ENCODE results near the gene PKN3.
A peak's percentile ranks its signal among the peaks of the same experiment; 100 is the strongest.
"Not testable (repeated sequence)": the region's sequence is repeated elsewhere in the genome, so short reads cannot be mapped to it uniquely, and the experiment has no call there.

PKN3 gene

DNA sequence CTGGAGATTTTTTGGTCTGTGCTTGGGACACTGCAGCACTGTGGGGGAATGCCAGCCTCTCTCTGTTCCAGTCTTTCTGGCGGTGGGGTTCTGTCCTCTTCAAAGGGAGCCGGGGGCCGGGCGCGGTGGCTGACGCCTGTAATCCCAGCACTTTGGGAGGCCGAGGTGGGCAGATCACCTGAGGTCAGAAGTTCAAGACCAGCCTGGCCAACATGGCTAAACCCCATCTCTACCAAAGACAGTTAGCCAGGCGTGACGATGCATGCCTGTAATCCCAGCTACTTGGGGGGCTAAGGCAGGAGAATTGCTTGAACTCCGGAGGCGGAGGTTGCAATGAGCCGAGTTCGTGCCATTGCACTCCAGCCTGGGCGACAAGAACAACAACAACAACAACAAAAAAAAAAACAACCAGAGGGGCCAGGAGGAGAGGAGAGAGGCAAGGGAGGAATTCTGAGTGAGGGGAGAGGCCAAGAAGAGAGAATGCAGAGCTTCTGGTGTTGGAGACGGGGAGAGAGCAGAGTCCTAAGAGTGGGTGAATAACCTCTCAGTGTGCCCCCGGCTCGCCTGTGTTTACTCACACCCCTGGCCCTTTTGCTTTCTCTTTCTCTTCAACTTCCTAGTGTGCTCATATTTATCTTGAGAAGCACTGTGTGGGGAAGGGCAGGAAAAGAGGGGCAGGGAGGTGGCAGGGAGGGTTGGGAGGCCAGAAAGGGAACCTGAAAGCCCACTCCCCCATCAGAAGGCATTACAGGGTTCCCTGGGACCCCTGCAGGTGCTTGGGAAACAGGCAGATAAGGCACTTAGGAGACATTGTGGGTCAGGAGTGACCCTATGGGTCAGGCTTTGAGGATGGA, 16.4 kb upstream of the PKN3 start:
- peak overlapping the region; percentile 100 for H3K4me3 Mint-ChIP-seq
- DNase-seq, result peak; percentile 39

DNA sequence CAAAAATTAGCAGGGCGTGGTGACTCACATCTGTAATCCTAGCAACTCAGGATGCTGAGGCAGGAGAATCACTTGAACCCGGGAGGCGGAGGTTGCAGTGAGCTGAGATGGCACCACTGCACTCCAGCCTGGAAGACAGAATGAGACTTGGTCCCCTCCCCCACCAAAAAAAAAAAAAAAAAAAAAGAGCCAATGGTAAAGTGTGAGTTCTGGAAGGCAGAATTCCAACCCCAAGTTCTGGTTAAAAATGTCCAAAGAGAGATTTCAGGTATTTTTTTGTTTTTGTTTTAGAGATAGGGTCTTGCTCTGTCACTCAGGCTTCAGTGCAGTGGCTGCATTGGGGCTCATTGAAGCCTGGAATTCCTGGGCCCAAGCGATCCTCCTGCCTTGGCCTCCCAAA, 14.8 kb upstream of the PKN3 start:
- Mint-ChIP-seq H3K27me3 (no peaks in the 10 kb centered on the region), H3K36me3 (ENCODE audit: low read depth) (peaks cover 32% of the 10 kb centered on the region), H3K4me1 (peaks cover 64% of the 10 kb centered on the region), H3K9me3 (no peaks in the 10 kb centered on the region), H3K27ac (peak overlapping the region; percentile 92), H3K4me3 (peak overlapping the region; percentile 80)
- ATAC-seq (no peak), DNase-seq (no peak)

More for the DNA sequence above, 16.4 kb upstream of the PKN3 start:
- Mint-ChIP-seq H3K9me3 (no peaks in the 10 kb centered on the region), H3K4me1 (peaks cover 54% of the 10 kb centered on the region), H3K27me3 (no peaks in the 10 kb centered on the region), H3K36me3 (ENCODE audit: low read depth) (peaks cover 23% of the 10 kb centered on the region), H3K27ac (peak overlapping the region; percentile 99)
- ATAC-seq, result peak; percentile 27

DNA sequence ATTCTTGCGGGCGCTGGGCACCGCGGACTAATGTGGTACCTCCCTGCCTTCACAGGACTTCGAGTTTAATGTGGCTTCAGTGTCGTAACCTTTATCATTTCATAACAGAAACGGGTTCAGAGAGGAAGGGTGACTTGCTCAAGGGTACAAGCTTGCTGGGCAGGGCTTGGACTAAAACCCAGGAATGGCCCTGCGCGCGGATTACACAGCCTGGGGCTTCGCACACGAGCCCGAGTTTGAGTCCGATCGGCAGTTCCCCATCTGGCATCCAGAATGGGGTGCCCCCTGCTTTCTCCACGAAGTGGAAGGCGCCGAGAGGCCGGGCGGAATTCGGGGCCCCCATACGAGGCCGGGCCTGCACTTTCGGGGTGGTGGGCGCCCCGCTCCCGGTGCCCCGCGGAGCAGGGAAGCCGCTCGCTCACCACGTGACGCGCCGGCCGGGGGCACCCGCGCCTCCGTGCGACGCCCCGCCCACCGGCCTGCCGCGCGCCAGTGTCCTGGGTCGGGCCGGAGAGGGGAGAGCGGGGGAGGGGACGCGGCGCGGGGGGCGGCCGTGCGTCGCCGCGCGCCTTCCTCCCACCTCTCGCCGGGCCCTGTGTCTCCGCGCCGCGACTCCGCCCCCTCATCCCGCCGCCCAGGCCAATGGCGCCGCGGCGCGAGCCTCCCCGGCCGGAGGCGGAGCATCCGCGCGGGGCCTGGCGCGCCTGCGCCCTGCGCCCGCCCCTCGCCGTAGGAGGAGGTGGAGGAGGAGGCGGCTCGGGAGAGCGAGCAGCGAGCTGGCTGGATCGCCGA, 13.6 kb upstream of the PKN3 start, which contains the start of gene SET:
TSS of gene SET (plus strand) at position 722 of the 792 bp plus-strand sequence. CDS start 361 bp downstream, outside the sequence.
- H3K27ac Mint-ChIP-seq, result peak within 1 kb of the TSS; percentile 92
- H3K4me3 Mint-ChIP-seq, result peak within 1 kb of the TSS; percentile 91
- peaks cover 39% of the 10 kb centered on the region for H3K36me3 Mint-ChIP-seq (ENCODE audit: low read depth)
- DNase-seq (peak; percentile 97), ATAC-seq (peak; percentile 72)
- H3K4me1 Mint-ChIP-seq, result peaks cover 71% of the 10 kb centered on the region
- H3K27me3 Mint-ChIP-seq, result no peaks in the 10 kb centered on the region
- no peaks in the 10 kb centered on the region for H3K9me3 Mint-ChIP-seq

DNA sequence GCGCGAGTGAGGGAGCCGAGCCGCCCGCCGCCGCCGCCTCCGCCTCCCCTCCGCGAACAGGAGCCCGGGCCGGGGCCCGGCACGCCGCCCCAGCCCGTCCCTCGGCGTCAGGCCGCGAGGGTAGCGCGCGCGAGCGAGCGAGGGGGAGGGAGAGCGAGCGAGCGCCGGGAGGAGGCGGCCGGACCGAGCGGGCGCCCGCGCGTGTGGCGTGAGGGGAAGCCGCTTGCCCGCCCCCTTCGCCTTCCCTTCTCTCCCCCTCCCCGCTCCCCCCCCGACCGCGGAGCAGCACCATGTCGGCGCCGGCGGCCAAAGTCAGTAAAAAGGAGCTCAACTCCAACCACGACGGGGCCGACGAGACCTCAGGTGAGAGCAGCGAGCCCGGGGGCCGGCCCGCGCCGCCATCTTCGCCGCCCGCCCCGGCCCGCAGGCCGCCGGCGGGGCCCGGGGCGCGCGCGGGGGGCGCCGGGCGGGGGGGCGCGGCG, 13.0 kb upstream of the PKN3 start:
- Mint-ChIP-seq H3K36me3 (ENCODE audit: low read depth) (peaks cover 39% of the 10 kb centered on the region), H3K4me3 (peak overlapping the region; percentile 64), H3K4me1 (peaks cover 74% of the 10 kb centered on the region), H3K27ac (peak overlapping the region; percentile 49), H3K9me3 (no peaks in the 10 kb centered on the region), H3K27me3 (no peaks in the 10 kb centered on the region)
- ATAC-seq, result no peak
- DNase-seq, result peak; percentile 54

DNA sequence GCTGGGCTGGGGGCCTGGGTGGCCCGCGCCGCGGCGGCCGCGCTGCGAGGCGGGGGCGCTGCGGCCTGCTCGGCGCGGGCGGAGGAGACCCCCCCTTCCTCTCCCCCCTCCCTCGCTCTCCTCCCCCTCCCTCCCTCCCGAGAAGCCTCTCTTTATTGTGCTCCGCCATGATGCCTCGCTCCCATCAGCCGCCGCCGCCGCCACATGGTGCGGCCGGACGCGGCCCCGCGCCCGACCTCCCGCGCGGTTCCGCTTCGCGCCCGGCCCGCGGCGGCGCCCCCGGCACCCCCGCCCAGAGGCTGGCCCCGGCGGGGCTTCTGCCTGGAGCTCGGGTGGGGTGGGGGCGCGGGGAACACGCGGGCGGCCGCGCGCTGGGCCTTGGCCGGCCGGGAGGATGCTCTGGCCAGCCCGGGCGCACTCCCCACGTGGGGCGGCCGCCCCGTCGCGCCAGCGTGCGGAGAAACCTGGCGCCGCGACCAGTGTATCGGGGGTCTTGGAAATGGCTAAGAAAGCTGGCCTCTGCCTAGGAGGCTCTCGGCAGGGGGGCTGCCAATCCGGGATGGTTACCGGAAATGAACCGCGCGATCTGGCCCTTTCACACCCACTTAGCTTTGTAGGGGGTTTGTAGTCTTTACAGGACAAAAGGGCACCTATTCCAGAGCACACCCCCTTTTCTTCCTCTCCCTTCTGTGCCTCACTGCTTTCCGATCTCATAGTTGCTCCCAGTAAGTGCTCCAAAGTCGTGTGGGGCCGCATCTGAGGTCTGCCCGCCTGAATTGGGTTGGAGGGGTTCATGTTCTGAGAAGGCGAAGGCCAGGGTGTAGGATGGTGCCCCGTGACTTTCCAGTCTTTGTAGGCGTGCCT, 12.3 kb upstream of the PKN3 start:
- no peaks in the 10 kb centered on the region for H3K9me3 Mint-ChIP-seq
- peak overlapping the region; percentile 91 for H3K27ac Mint-ChIP-seq
- ATAC-seq, result no peak
- DNase-seq, result peak; percentile 41
- H3K4me1 Mint-ChIP-seq, result peaks cover 71% of the 10 kb centered on the region
- H3K4me3 Mint-ChIP-seq, result peak overlapping the region; percentile 91
- no peaks in the 10 kb centered on the region for H3K27me3 Mint-ChIP-seq
- H3K36me3 Mint-ChIP-seq (ENCODE audit: low read depth), result peaks cover 45% of the 10 kb centered on the region

DNA sequence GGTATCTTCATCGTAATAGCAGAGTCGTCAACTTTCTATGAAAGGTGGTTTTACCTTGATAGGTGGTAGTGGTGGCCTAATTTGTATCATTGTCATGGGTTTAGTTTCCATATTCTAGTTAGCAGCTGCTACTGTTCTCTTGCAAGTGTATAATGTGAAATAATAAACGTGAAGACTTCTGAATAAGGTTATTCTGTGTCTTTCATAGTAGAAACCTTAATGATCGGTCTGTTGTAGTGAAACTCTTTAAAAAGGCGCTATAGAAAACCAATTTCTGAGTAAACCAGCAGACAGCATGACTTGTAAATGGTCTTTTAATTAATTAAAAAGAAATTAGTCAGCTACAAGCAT, 11.6 kb upstream of the PKN3 start:
- Mint-ChIP-seq H3K9me3 (no peaks in the 10 kb centered on the region), H3K4me3 (peak overlapping the region; percentile 91), H3K36me3 (ENCODE audit: low read depth) (peaks cover 50% of the 10 kb centered on the region), H3K4me1 (peaks cover 65% of the 10 kb centered on the region), H3K27me3 (no peaks in the 10 kb centered on the region), H3K27ac (peak overlapping the region; percentile 91)
- no peak for ATAC-seq
- DNase-seq, result no peak

DNA sequence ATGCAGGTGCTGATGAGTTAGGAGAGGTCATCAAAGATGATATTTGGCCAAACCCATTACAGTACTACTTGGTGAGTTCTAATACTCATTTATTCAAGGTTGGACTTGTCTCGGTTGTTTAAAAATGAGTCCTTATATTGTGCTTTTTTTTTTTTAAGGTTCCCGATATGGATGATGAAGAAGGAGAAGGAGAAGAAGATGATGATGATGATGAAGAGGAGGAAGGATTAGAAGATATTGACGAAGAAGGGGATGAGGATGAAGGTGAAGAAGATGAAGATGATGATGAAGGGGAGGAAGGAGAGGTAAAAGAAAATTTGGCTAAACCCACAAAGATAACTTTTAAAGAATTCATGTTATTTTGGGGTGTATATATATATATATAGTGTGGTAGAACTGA, 8.6 kb upstream of the PKN3 start:
- H3K27ac Mint-ChIP-seq, result peak overlapping the region; percentile 82
- not testable (repeated sequence) for H3K9me3 Mint-ChIP-seq, DNase-seq, H3K27me3 Mint-ChIP-seq, ATAC-seq
- H3K36me3 Mint-ChIP-seq (ENCODE audit: low read depth), result peaks cover 67% of the 10 kb centered on the region
- H3K4me1 Mint-ChIP-seq, result peaks cover 40% of the 10 kb centered on the region
- peak overlapping the region; percentile 28 for H3K4me3 Mint-ChIP-seq

DNA sequence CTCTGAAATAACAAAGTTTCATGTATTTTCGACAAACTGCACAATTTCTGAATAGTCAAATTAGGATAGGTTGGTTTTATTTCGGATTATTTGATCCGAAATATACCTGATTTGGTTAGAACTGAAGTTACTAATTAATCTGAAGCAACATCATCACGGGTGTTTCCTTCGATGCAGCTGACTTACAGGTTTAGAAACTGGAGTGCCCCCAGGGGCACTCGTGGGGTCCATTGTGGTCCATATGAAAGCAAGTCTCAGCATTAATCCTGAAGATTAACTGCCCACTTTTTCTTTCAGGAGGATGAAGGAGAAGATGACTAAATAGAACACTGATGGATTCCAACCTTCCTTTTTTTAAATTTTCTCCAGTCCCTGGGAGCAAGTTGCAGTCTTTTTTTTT, 8.0 kb upstream of the PKN3 start:
- Mint-ChIP-seq H3K27me3 (no peaks in the 10 kb centered on the region), H3K4me1 (peaks cover 40% of the 10 kb centered on the region), H3K36me3 (ENCODE audit: low read depth) (peaks cover 67% of the 10 kb centered on the region), H3K4me3 (no peak overlapping the region), H3K27ac (no peak overlapping the region), H3K9me3 (no peaks in the 10 kb centered on the region)
- no peak for ATAC-seq
- DNase-seq, result no peak

DNA sequence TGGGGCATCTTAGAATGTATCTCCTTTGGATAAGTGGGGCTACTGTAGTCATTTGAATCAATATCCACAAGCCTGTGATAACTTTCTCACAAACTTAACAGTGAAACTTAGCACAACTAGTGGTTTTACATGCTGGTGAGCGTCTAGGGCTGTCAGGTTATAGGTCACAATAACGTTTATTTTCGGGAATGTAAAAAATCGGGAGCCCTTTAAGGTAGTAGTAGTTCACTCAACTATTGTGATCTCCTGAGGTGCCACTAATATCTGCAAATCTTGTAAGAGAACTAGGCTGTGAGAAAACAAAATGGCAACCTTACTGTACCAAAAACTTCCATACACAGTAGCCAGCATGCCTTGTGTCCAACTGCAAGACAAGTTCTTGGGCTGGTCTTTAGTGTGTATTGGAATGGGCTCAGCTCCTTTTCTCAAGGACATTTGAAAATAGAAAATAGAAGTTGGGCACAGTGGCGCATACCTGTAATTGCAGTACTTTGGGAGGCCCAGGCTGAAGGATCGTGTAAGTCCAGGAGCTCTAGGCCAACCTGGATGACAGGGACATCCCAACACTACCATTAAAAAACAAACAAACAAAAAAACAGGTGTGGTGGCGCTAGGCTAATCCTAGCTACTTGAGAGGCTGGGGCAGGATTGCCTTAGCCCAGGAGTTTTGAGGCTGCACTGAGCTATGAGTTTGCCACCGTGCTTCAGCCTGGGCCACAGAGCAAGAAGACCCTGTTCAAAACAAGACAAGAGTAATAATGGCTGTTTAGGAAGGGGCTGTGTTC, 5.2 kb upstream of the PKN3 start:
- no peaks in the 10 kb centered on the region for H3K27me3 Mint-ChIP-seq
- no peaks in the 10 kb centered on the region for H3K9me3 Mint-ChIP-seq
- no peak overlapping the region for H3K4me3 Mint-ChIP-seq
- peaks cover 37% of the 10 kb centered on the region for H3K4me1 Mint-ChIP-seq
- H3K27ac Mint-ChIP-seq, result no peak overlapping the region
- peaks cover 50% of the 10 kb centered on the region for H3K36me3 Mint-ChIP-seq (ENCODE audit: low read depth)
- ATAC-seq (peak; percentile 27), DNase-seq (no peak)

DNA sequence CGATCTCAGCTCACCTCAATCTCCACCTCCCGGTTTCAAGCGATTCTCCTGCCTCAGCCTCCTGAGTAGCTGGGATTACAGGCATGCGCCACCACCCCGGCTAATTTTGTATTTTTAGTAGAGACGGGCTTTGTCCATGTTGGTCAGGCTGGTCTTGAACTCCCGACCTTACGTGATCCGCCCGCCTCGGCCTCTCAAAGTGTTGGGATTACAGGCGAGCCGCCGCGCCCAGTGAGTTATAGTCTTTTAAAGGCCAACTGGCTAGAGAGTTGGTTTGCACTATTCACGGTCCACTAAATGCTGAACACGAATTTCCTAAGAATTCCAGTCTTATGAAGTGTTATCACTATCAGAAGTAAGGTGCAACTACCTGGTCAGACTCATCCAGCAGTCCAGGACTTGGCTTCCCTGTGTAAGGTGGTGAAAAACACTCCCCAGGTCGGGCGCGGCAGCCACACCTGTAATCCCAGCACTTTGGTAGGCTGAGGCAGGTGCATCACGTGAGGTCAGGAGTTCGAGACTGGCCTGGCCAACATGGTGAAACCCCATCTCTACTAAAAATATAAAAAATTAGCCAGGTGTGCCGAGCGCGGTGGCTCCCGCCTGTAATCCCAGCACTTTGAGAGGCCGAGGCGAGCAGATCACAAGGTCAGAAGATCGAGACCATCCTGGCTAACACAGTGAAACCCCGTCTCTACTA, 3.1 kb upstream of the PKN3 start:
- H3K27ac Mint-ChIP-seq, DNase-seq, H3K9me3 Mint-ChIP-seq, ATAC-seq, H3K4me3 Mint-ChIP-seq, H3K27me3 Mint-ChIP-seq: not testable (repeated sequence)
- Mint-ChIP-seq H3K36me3 (ENCODE audit: low read depth) (peaks cover 29% of the 10 kb centered on the region), H3K4me1 (peaks cover 22% of the 10 kb centered on the region)

DNA sequence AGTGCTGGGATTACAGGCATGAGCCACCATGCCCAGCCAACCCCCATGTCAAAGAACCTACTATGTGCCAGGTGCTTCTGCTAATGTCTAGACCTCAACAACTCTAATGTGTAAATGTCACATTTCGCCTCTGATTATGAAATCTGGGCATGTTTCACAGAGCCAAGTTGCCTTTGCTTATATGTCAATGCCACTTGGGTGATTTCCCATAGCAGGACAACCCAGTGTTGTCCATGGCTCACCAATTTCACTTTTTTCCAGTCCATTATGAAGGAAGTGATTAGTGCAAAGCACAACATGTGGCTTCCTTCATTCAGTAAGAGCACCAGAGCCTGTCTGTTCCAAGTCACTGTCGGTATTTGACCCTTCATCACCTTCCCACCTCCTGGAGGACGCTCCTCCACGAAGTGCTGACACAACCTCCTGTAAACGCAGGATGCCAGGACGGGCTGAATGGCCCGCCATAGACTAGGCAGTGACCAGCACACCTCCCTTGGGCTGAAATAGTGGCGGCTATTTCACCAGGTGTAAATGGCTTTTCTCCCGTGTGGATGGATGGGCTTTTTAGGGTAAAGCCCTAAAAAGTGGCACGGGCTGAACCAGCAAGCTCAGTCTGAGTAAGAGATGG, 962 bp upstream of the PKN3 start:
- no peak for ATAC-seq
- H3K27ac Mint-ChIP-seq, result no peak overlapping the region

DNA sequence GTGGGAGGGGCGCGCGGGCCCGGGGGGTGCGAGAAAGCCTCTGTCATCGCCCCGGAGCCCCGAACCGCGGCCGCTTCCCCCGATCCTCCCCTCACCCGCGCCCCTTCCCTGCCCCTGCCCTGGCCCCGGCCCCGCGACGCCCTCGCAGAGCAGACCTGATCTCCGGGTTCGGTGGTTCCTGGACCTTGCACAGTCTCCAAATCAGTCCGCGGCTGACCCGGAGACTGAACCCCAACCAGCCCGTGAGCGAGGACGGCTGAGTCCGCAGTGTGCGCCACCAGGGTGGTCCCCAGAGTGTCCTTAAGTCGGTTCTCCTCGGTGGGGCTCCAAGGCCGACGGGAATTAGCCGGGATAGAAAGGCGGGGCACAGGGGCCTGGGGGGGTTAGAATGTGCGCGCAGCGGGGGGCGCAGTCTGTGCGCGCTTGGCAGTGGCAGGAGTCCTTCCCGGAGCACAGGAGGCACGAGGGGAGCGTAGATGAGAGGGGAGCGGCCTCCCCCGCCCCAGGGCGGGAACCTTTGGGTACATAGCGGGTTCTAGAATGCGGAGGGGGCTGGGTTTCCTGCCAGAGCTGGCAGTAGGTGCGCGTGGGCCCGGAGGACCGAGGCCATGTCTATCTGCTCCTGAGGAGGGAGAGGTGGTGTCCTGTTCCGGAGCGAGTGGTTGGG, 779 bp downstream of the PKN3 start:
- Mint-ChIP-seq H3K4me1 (peaks cover 14% of the 10 kb centered on the region), H3K4me3 (peak overlapping the region; percentile 81), H3K27me3 (no peaks in the 10 kb centered on the region), H3K36me3 (ENCODE audit: low read depth) (no peaks in the 10 kb centered on the region), H3K9me3 (no peaks in the 10 kb centered on the region), H3K27ac (peak overlapping the region; percentile 54)
- DNase-seq (peak; percentile 36), ATAC-seq (peak; percentile 13)

More for the DNA sequence above, 962 bp upstream of the PKN3 start:
- peaks cover 10% of the 10 kb centered on the region for H3K36me3 Mint-ChIP-seq (ENCODE audit: low read depth)
- peaks cover 16% of the 10 kb centered on the region for H3K4me1 Mint-ChIP-seq
- no peaks in the 10 kb centered on the region for H3K9me3 Mint-ChIP-seq
- H3K4me3 Mint-ChIP-seq, result peak overlapping the region; percentile 81
- H3K27me3 Mint-ChIP-seq, result no peaks in the 10 kb centered on the region
- no peak for DNase-seq
